Adrenal gland (tissue), 5 donors: Measurements from ENCODE around the gene CCDC159.

Source experiments
- CTCF ChIP-seq, 6 experiments: fragments of 450-650 bp in 4 of 6; fragments of 200-600 bp in 2 of 6; sonication (generic) in 1 of 6; IDR thresholded peaks; 1 replicate in 5 of 6; 2 replicates in 1 of 6; pipeline versions ENCODE4 v1.5.1 to v1.8.0; 2016 to 2021; ENCODE audit warnings: antibody characterized with exemption in 6 of 6, mild to moderate bottlenecking in 2 of 6, moderate library complexity in 1 of 6
- POLR2A ChIP-seq, 2 donors: fragments of 450-650 bp; IDR thresholded peaks; one replicate each; pipeline ENCODE4 v1.6.1; 2017; ENCODE audit warnings: antibody characterized with exemption in 2 of 2, mild to moderate bottlenecking in 2 of 2, moderate library complexity in 1 of 2
- donor health status: DM: no; HTN: no; CAD: no.

- TF ChIP-seq CTCF (IDR thresholded peaks at IDR 0.05), result no peak
- no peak for TF ChIP-seq POLR2A (IDR thresholded peaks at IDR 0.05)
Measured at GRCh38 chr19:11364296-11364904, 18.1 kb downstream of the CCDC159 start.
